Thymus (tissue), 11 donors: ENCODE data around the gene HOXC5. TPM values are rescaled to one million over a fixed set of nuclear protein-coding genes. Genes with fewer than 3 reads are reported as not detected.

ENCODE experiments used
- DNase-seq, 9 donors: peaks; one replicate each; pipeline ENCODE4 v3.0.0-alpha.2; 2013; ENCODE audit warnings: low spot score in 9 of 9, low read depth in 6 of 9, missing footprints in 1 of 9
- H3K27ac ChIP-seq, 2 donors: one replicate each; pipeline ENCODE4 v1.5.1; 2013; ENCODE audit warnings: control low read depth in 1 of 2, low read depth in 1 of 2, low read length in 1 of 2, mild to moderate bottlenecking in 1 of 2, moderate library complexity in 1 of 2
- H3K27me3 ChIP-seq, 2 donors: one replicate each; pipeline ENCODE4 v1.5.1; 2013; ENCODE audit warnings: low read length in 1 of 2; ENCODE audit not compliant: control insufficient read depth in 2 of 2, insufficient read depth in 1 of 2
- H3K36me3 ChIP-seq, 2 donors: one replicate each; pipeline ENCODE4 v1.5.1; 2013; ENCODE audit warnings: low read length in 1 of 2, mild to moderate bottlenecking in 1 of 2, moderate library complexity in 1 of 2; ENCODE audit not compliant: control insufficient read depth in 2 of 2, insufficient read depth in 2 of 2
- H3K4me1 ChIP-seq, 2 donors: one replicate each; pipeline ENCODE4 v1.5.1; 2013; ENCODE audit warnings: low read length in 2 of 2; ENCODE audit not compliant: control insufficient read depth in 2 of 2, insufficient read depth in 2 of 2
- H3K4me3 ChIP-seq, 2 donors: one replicate each; pipeline ENCODE4 v1.5.1; 2013; ENCODE audit warnings: low read length in 2 of 2, control low read depth in 1 of 2, mild to moderate bottlenecking in 1 of 2
- H3K9me3 ChIP-seq, 2 donors: one replicate each; pipeline ENCODE4 v1.5.1; 2013; ENCODE audit warnings: low read length in 1 of 2, mild to moderate bottlenecking in 1 of 2; ENCODE audit not compliant: control insufficient read depth in 2 of 2, insufficient read depth in 1 of 2
- WGBS: extraction: QIAGEN DNeasy Blood & Tissue Kit; methylation state at CpG from one replicate; pipeline ENCODE4 v1.1.7; 2013; 5-methylcytosine and 5-hydroxymethylcytosine counted together
- polyA plus RNA-seq: library from polyadenylated mRNA; stranded (reverse); fragments of 200-250 nt; gene quantifications from one replicate; pipeline ENCODE4 v1.2.3, GENCODE V29; 2013
- total RNA-seq: library from RNA; stranded (reverse); fragments of 120-200 nt; gene quantifications from one replicate; pipeline ENCODE4 v1.2.4, GENCODE V29; 2013
- donor health status: healthy.

Gene HOXC5
- total and polyA plus RNA-seq, 2 donors, result 0.05 TPM; not detected in 1

GRCh38 chr12:54035568-54036264 lies 2.9 kb downstream of the HOXC5 start:
- Histone ChIP-seq H3K9me3 (peaks cover 10 to 13% of the 10 kb centered on the region in 2 donors), H3K27me3 (peaks cover 95 to 100% of the 10 kb centered on the region in 2 donors), H3K36me3 (peaks cover 0 to 3% of the 10 kb centered on the region in 2 donors), H3K27ac (no peak overlapping the region), H3K4me3 (no peak overlapping the region), H3K4me1 (no peaks in the 10 kb centered on the region)
- 82% methylated on average over 6 of the region's 6 CpGs for WGBS
- DNase-seq, result no peak

GRCh38 chr12:54036620-54037359 lies 3.9 kb downstream of the HOXC5 start:
- WGBS, result 62% methylated on average over 14 of the region's 14 CpGs
- peaks cover 89 to 100% of the 10 kb centered on the region in 2 donors for H3K27me3 ChIP-seq
- H3K9me3 ChIP-seq, result peaks cover 10 to 13% of the 10 kb centered on the region in 2 donors
- H3K36me3 ChIP-seq, result peaks cover 0 to 3% of the 10 kb centered on the region in 2 donors
- no peak overlapping the region for H3K4me3 ChIP-seq
- H3K4me1 ChIP-seq, result no peaks in the 10 kb centered on the region
- H3K27ac ChIP-seq, result no peak overlapping the region
- DNase-seq, result no peak

- H3K27ac ChIP-seq, result no peak overlapping the region
Observed at GRCh38 chr12:54037360-54038283, 4.8 kb downstream of the HOXC5 start.

GRCh38 chr12:54038284-54038870 lies 5.5 kb downstream of the HOXC5 start:
- Histone ChIP-seq H3K27ac (no peak overlapping the region), H3K27me3 (peaks cover 80 to 99% of the 10 kb centered on the region in 2 donors), H3K9me3 (peaks cover 0 to 3% of the 10 kb centered on the region in 2 donors), H3K4me1 (no peaks in the 10 kb centered on the region), H3K4me3 (no peak overlapping the region), H3K36me3 (no peaks in the 10 kb centered on the region)
- no peak for DNase-seq
- 66% methylated on average over 5 of the region's 5 CpGs for WGBS

More at GRCh38 chr12:54037360-54038283, 4.8 kb downstream of the HOXC5 start:
- Histone ChIP-seq H3K9me3 (peaks cover 7 to 11% of the 10 kb centered on the region in 2 donors), H3K27me3 (peaks cover 84 to 99% of the 10 kb centered on the region in 2 donors), H3K4me1 (no peaks in the 10 kb centered on the region), H3K4me3 (no peak overlapping the region), H3K36me3 (no peaks in the 10 kb centered on the region)
- WGBS, result 46% methylated on average over 14 of the region's 14 CpGs
- DNase-seq, result no peak

- H3K9me3 ChIP-seq, result peaks cover 0 to 3% of the 10 kb centered on the region in 2 donors
- H3K27me3 ChIP-seq, result peaks cover 74 to 99% of the 10 kb centered on the region in 2 donors
- no peak for DNase-seq
- H3K36me3 ChIP-seq, result no peaks in the 10 kb centered on the region
- H3K4me3 ChIP-seq, result no peak overlapping the region
- H3K4me1 ChIP-seq, result no peaks in the 10 kb centered on the region
- H3K27ac ChIP-seq, result no peak overlapping the region
- 56% methylated on average over 9 of the region's 9 CpGs for WGBS
Observed at GRCh38 chr12:54038871-54039414, 6.1 kb downstream of the HOXC5 start.

GRCh38 chr12:54039417-54040147 lies 6.7 kb downstream of the HOXC5 start:
- Histone ChIP-seq H3K4me3 (no peak overlapping the region), H3K4me1 (no peaks in the 10 kb centered on the region), H3K36me3 (no peaks in the 10 kb centered on the region), H3K9me3 (peaks cover 0 to 3% of the 10 kb centered on the region in 2 donors), H3K27me3 (peaks cover 72 to 99% of the 10 kb centered on the region in 2 donors), H3K27ac (no peak overlapping the region)
- no peak for DNase-seq
- 31% methylated on average over 16 of the region's 16 CpGs for WGBS

GRCh38 chr12:54040148-54040494 lies 7.3 kb downstream of the HOXC5 start:
- peaks cover 0 to 3% of the 10 kb centered on the region in 2 donors for H3K9me3 ChIP-seq
- H3K27me3 ChIP-seq, result peaks cover 71 to 99% of the 10 kb centered on the region in 2 donors
- H3K4me1 ChIP-seq, result no peaks in the 10 kb centered on the region
- H3K36me3 ChIP-seq, result no peaks in the 10 kb centered on the region
- no peak overlapping the region for H3K27ac ChIP-seq
- 35% methylated on average over 4 of the region's 4 CpGs for WGBS
- no peak overlapping the region for H3K4me3 ChIP-seq
- no peak for DNase-seq

GRCh38 chr12:54040648-54041047 lies 7.8 kb downstream of the HOXC5 start:
- no peaks in the 10 kb centered on the region for H3K4me1 ChIP-seq
- peaks cover 66 to 99% of the 10 kb centered on the region in 2 donors for H3K27me3 ChIP-seq

More at GRCh38 chr12:54040648-54041047, 7.8 kb downstream of the HOXC5 start:
- Histone ChIP-seq H3K9me3 (peaks cover 0 to under 1% of the 10 kb centered on the region in 2 donors), H3K36me3 (no peaks in the 10 kb centered on the region), H3K27ac (no peak overlapping the region), H3K4me3 (no peak overlapping the region)
- 69% methylated on average over 3 of the region's 3 CpGs for WGBS
- DNase-seq, result no peak
